T-helper 1 cell treated with Interleukin-12 subunit alpha and Interleukin-12 subunit beta and Interleukin-4 antibody, amounts not matched to agents 30 ng/mL and 1 ng/mL, for 36 hours (primary cell): ENCODE results near the gene DCST1. TPM values are rescaled to one million over a fixed set of nuclear protein-coding genes. Genes with fewer than 3 reads are reported as not detected.

ENCODE experiments used
- intact Hi-C: fragments of 100-400 bp; cut with micrococcal nuclease; formaldehyde crosslinking; loops from one replicate; pipeline ENCODE4 v1.15.1; 2024
- total RNA-seq: library from RNA; stranded (reverse); gene quantifications from 2 replicates; pipeline ENCODE4 v1.2.3, GENCODE V29; 2022

The DCST1 gene
- total RNA-seq, 1 donor from 2014 or later = not detected

GRCh38 chr1:155083052-155083541, 49.5 kb downstream of the DCST1 start:
- intact Hi-C loops = loop anchor here (5.0 kb wide), 2 partner anchors 581 to 756 kb away; partner anchors contain the start of genes ATP8B2, SHE and TDRD10

GRCh38 chr1:155083865-155084721, 50.5 kb downstream of the DCST1 start:
- intact Hi-C loops = loop anchor here (1.0 to 5.0 kb wide), 7 partner anchors 21 to 757 kb away; partner anchors contain the start of genes ATP8B2, EFNA4, FDPS and SHE

GRCh38 chr1:155084722-155085503, 51.3 kb downstream of the DCST1 start:
- intact Hi-C loops = loop anchor here (1.0 to 5.0 kb wide), 17 partner anchors 22 to 758 kb away; partner anchors contain the start of genes ADAM15, ATP8B2, CKS1B and EFNA4

- intact Hi-C loops = loop anchor here (1.0 to 5.0 kb wide), 11 partner anchors 34 to 606 kb away; partner anchors contain the start of genes ADAM15, CKS1B, FLAD1 and SLC50A1
Measured at GRCh38 chr1:155085504-155086127, 52.0 kb downstream of the DCST1 start.

- intact Hi-C loops = loop anchor here (1.0 to 5.0 kb wide), 2 partner anchors 82 to 141 kb away; no protein-coding TSS in a partner anchor
Measured at GRCh38 chr1:155086128-155086741, 52.6 kb downstream of the DCST1 start.

- intact Hi-C loops = loop anchor here (1.0 to 5.0 kb wide), 2 partner anchors 81 to 140 kb away; no protein-coding TSS in a partner anchor
Measured at GRCh38 chr1:155086856-155087535, 53.4 kb downstream of the DCST1 start.

- intact Hi-C loops = loop anchor here (1.0 kb wide), 2 partner anchors 76 to 81 kb away; no protein-coding TSS in a partner anchor
Measured at GRCh38 chr1:155091071-155092051, 57.7 kb downstream of the DCST1 start.

- intact Hi-C loops = no loop called here
Measured at GRCh38 chr1:155092131-155092530, 58.5 kb downstream of the DCST1 start.

- intact Hi-C loops = no loop called here
Measured at GRCh38 chr1:155092641-155093040, 59.0 kb downstream of the DCST1 start.

- intact Hi-C loops = no loop called here
Measured at GRCh38 chr1:155093911-155094621, 60.4 kb downstream of the DCST1 start.

- intact Hi-C loops = no loop called here
Measured at GRCh38 chr1:155094622-155094948, 61.0 kb downstream of the DCST1 start.

GRCh38 chr1:155099331-155099730, 65.7 kb downstream of the DCST1 start:
- intact Hi-C loops = no loop called here

Other genes with a start within 250 kb of the DCST1 start
- 0.07 and 0.27 TPM in 2 replicates for gene KCNN3, start 163.5 kb upstream of the DCST1 start, total RNA-seq
- 35.1 and 35.3 TPM in 2 replicates for gene PMVK, start 97.1 kb upstream of the DCST1 start, total RNA-seq
- gene PBXIP1, start 77.7 kb upstream of the DCST1 start, total RNA-seq = 119 and 120 TPM in 2 replicates
- gene PYGO2, start 72.0 kb upstream of the DCST1 start, total RNA-seq = 45.6 and 47.0 TPM in 2 replicates
- gene SHC1, start 63.1 kb upstream of the DCST1 start, total RNA-seq = 81.1 and 86.2 TPM in 2 replicates
- gene CKS1B, start 59.1 kb upstream of the DCST1 start, total RNA-seq = 104 and 112 TPM in 2 replicates
- gene FLAD1, start 50.5 kb upstream of the DCST1 start, total RNA-seq = 55.8 and 56.9 TPM in 2 replicates
- gene LENEP, start 40.2 kb upstream of the DCST1 start, total RNA-seq = 0.93 and 0.98 TPM in 2 replicates
- gene ZBTB7B, start 31.0 kb upstream of the DCST1 start, total RNA-seq = 158 and 173 TPM in 2 replicates
- 0.15 and 0.29 TPM in 2 replicates for gene DCST2, start within 50 bp of the DCST1 start, total RNA-seq
- 51.6 and 53.2 TPM in 2 replicates for gene ADAM15, start 17.5 kb downstream of the DCST1 start, total RNA-seq
- gene EFNA4, start 29.9 kb downstream of the DCST1 start, total RNA-seq = 5.9 and 6.6 TPM in 2 replicates
- 0.90 and 2.3 TPM in 2 replicates for gene EFNA3, start 45.0 kb downstream of the DCST1 start, total RNA-seq
- gene EFNA1, start 94.1 kb downstream of the DCST1 start, total RNA-seq = not detected in 2 replicates
- 27.9 and 32.5 TPM in 2 replicates for gene SLC50A1, start 102.0 kb downstream of the DCST1 start, total RNA-seq
- gene DPM3, start 106.7 kb downstream of the DCST1 start, total RNA-seq = 35.7 and 38.4 TPM in 2 replicates
- 224 and 225 TPM in 2 replicates for gene KRTCAP2, start 139.5 kb downstream of the DCST1 start, total RNA-seq
- gene TRIM46, start 140.0 kb downstream of the DCST1 start, total RNA-seq = 19.8 and 20.1 TPM in 2 replicates
- gene THBS3, start 174.1 kb downstream of the DCST1 start, total RNA-seq = 19.7 and 20.6 TPM in 2 replicates
- 40.2 and 43.5 TPM in 2 replicates for gene MTX1, start 174.9 kb downstream of the DCST1 start, total RNA-seq
- 18.3 and 20.5 TPM in 2 replicates for gene ENTREP3, start 221.7 kb downstream of the DCST1 start, total RNA-seq
- gene SCAMP3, start 228.5 kb downstream of the DCST1 start, total RNA-seq = 152 and 165 TPM in 2 replicates
- gene CLK2, start 239.7 kb downstream of the DCST1 start, total RNA-seq = 88.4 and 91.1 TPM in 2 replicates
- gene HCN3, start 243.6 kb downstream of the DCST1 start, total RNA-seq = 2.3 and 2.5 TPM in 2 replicates